Measurements from ENCODE around the gene TSPAN14. TPM values are rescaled to one million over a fixed set of nuclear protein-coding genes. Genes with fewer than 3 reads are reported as not detected.

TSPAN14 gene
- polyA plus RNA-seq, 1 donor from 2014 or later = 45.0 TPM

DNA sequence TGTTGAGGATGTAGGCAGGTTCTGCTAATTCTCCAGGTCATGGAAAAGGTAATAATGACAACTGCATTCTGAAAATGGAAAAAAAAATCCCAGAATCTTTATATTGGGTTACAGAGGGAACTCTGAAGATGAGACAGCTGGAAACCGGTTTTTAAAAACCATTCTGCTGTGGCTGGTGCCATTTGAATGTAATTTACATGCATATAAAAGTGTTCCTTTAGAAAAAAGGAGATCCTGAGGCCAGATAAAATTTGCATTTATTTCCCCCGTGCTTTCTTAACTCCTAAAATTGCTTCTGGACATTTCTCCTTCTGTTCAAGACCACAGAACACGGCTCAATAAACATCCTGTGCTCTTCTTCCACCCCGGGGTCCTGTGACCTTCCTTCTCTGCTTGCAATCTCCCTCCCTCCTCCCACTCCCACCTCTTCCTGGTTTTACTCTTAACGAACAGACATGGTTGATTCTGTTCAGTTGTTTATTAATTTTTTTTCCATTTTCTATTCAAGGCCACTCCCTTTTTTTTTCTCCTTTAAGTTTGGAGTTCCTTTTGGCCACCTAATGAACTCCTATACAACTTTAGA lies 125.2 kb downstream of the TSPAN14 start:
- Mint-ChIP-seq H3K36me3 (peaks cover 6% of the 10 kb centered on the region), H3K4me3 (peak overlapping the region in 2 of 4 donors; percentile 12 to 58), H3K9me3 (peaks cover 0 to 2% (median 2%) of the 10 kb centered on the region in 3 donors), H3K27me3 (peaks cover 2% of the 10 kb centered on the region), H3K4me1 (peaks cover 15 to 17% (median 17%) of the 10 kb centered on the region in 3 donors), H3K27ac (peak overlapping the region in 1 of 3 donors; percentile 40)

DNA sequence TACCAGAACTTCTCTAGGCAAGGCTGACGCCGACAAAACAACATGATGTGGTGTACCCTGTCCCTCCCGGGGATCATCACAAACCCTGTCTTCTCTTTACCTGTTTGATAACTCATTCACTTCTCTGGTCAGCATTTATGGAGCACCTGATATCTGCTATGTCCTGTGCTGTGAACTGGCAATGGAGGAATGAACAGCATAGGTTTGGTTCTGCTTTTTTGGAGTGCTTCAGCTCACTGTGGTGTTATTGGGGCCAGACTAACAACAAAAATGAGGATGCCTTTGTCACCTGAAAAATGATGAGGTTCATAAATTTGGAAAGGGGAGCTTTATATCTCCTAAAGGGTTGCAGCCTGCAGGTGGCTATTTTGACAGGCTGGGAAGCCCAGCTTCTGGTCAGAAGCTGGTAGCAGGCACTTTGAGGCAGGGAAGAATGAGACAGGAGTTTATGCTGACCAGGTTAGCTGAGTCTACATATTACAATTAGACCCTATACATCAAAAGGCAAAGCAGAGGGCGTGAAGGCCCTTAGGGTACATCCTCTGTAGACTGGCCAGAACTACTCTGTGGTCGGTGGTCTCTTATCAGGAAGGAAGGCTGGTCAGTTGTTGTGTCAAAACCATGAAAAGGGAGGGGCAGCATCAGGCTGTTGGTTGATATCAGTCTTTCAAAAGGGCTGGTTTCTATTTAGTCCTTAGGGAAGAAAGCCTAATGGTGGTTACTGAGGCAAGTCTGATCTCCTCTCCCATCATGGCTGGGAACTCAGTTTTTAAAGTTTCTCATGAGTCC lies 125.9 kb downstream of the TSPAN14 start:
- H3K4me1 Mint-ChIP-seq = peaks cover 15 to 17% (median 17%) of the 10 kb centered on the region in 3 donors
- peak overlapping the region in 1 of 4 donors; percentile 58 for H3K4me3 Mint-ChIP-seq
- peaks cover 0 to 2% (median 2%) of the 10 kb centered on the region in 3 donors for H3K9me3 Mint-ChIP-seq
- H3K27me3 Mint-ChIP-seq = peaks cover 2% of the 10 kb centered on the region
- peaks cover 6% of the 10 kb centered on the region for H3K36me3 Mint-ChIP-seq
- peak overlapping the region in 1 of 3 donors; percentile 40 for H3K27ac Mint-ChIP-seq

DNA sequence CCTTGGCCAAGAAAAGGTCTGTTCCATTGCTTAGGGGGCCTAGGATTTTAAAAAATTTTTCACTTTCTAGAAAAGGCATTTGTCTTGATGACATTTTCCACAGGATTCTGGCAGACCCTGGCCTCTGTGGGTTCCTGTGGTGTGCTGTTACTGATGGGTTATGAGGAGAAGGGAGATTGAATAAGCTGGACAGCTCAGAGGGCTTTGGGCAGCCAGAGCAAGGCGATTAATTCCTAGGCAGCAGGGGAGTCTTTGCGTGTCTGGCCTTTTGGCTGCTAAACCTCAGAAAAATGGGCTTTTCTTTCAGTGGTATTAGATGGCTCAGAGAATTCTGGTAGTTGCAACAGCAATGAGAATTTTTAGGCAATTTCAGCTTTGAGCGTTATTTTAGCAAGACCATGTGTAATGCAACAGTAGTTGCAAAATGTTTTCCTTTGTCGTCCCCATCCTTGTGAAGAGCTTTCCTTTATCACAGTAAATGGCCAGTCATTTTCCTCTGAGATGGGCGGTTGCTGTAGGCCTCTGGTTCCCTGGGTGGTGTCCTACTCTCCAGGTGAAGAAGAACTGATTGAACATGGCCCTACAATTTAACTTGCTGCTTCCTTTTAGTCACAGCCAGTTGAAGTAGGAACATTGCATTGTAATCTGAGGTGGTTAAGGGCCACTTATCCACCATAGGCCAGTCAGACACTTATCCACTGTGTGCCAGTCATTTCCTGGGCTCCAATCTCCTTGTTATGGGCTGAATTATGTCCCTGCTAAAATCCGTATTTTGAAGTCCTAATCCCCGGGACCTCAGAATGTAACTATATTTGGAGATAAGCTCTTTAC lies 126.7 kb downstream of the TSPAN14 start:
- H3K27me3 Mint-ChIP-seq = peaks cover 2% of the 10 kb centered on the region
- H3K4me3 Mint-ChIP-seq = no peak overlapping the region
- peaks cover 0 to 2% (median 2%) of the 10 kb centered on the region in 3 donors for H3K9me3 Mint-ChIP-seq
- peaks cover 15 to 17% (median 17%) of the 10 kb centered on the region in 3 donors for H3K4me1 Mint-ChIP-seq
- no peak overlapping the region for H3K27ac Mint-ChIP-seq
- H3K36me3 Mint-ChIP-seq = peaks cover 5% of the 10 kb centered on the region

DNA sequence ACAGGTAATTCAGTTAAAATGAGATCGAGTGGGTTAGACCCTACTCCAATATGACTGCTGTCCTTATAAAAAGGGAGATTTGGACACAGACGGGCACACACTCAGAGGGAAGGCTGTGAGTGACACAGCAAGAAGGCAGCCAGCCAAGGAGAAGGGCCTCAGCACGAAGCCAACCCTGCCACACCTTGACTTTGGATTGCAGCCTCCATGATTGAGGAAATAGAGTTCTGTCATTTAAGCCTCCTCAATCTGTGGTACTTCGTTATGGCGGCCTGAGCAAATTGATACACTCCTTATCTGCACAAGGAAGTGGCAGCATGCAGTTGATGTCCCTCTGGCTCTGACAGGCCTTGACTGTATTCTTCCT lies 127.3 kb downstream of the TSPAN14 start:
- Mint-ChIP-seq H3K4me1 (peaks cover 15 to 17% (median 17%) of the 10 kb centered on the region in 3 donors), H3K9me3 (peaks cover 0 to 2% (median 2%) of the 10 kb centered on the region in 3 donors), H3K27ac (no peak overlapping the region), H3K4me3 (no peak overlapping the region), H3K36me3 (peaks cover 4% of the 10 kb centered on the region), H3K27me3 (peaks cover 2% of the 10 kb centered on the region)

DNA sequence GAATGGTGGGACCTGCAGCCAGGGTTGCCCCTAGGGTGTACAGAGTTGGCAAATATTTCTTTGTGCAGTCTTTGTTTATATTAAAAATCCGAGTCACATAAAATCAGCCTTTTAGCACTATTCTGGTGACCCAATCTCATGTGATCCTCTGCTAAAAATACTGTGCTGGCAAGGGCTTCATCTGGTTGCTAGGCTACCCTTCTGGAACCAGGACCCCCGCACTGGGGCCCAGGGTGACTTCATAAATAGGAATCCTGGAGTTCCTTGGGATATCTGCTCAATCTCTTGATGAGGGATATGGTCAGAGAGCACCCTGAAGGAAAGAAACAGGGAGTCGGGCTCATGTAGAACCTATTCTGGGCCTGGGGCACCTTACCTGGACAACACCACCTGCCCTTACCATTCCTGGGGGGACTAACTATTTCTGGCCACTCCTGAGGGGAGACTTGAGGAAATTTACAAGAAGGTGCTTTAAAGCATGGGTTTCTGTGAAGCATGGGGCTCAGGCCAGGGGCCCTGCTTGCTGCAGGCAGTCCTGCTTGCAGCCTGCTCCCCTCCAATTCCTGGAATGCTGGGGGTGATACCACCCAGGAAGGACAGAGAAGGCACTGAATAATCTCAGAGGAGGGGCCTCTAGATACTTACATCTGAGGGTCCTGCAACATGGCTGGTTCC lies 128.3 kb downstream of the TSPAN14 start:
- H3K27me3 Mint-ChIP-seq = no peaks in the 10 kb centered on the region
- H3K4me1 Mint-ChIP-seq = peaks cover 14 to 17% (median 17%) of the 10 kb centered on the region in 3 donors
- H3K4me3 Mint-ChIP-seq = no peak overlapping the region
- H3K9me3 Mint-ChIP-seq = no peaks in the 10 kb centered on the region
- H3K36me3 Mint-ChIP-seq = peaks cover 4% of the 10 kb centered on the region
- H3K27ac Mint-ChIP-seq = no peak overlapping the region

Other genes with a start within 250 kb of the TSPAN14 start
- gene ANXA11, start 248.8 kb upstream of the TSPAN14 start, polyA plus RNA-seq = 243 TPM
- not detected for gene MAT1A, start 164.7 kb upstream of the TSPAN14 start, polyA plus RNA-seq
- not detected for gene DYDC1, start 97.6 kb upstream of the TSPAN14 start, polyA plus RNA-seq
- not detected for gene DYDC2, start 97.5 kb upstream of the TSPAN14 start, polyA plus RNA-seq
- 13.2 TPM for gene PRXL2A, start 45.8 kb upstream of the TSPAN14 start, polyA plus RNA-seq
- gene SH2D4B, start 83.6 kb downstream of the TSPAN14 start, polyA plus RNA-seq = not detected

Measured in IgD-negative memory B cell (primary cell).